H9 (cell line): ENCODE measurements around the gene MEGF8. TPM values are rescaled to one million over a fixed set of nuclear protein-coding genes. Genes with fewer than 3 reads are reported as not detected.

Experiments
- DNase-seq: peaks from one replicate; pipeline ENCODE4 v3.0.0-alpha.2; 2017
- H2AFZ ChIP-seq: one replicate; pipeline ENCODE4 v1.6.1; 2013; ENCODE audit warnings: mild to moderate bottlenecking, low read length, control low read depth, moderate library complexity
- H2AK5ac ChIP-seq: 2 replicates; pipeline ENCODE4 v1.6.1; 2013; ENCODE audit warnings: low read length, control low read depth, mixed read lengths; ENCODE audit not compliant: insufficient read length
- H2BK120ac ChIP-seq: one replicate; pipeline ENCODE4 v1.6.1; 2013; ENCODE audit warnings: low read depth, mild to moderate bottlenecking, low read length, control low read depth, inconsistent platforms; ENCODE audit not compliant: poor library complexity, severe bottlenecking
- H2BK12ac ChIP-seq: 2 replicates; pipeline ENCODE4 v1.6.1; 2013; ENCODE audit warnings: low read length, control low read depth, mixed read lengths, low read depth; ENCODE audit not compliant: insufficient read length
- H2BK15ac ChIP-seq: 2 replicates; pipeline ENCODE4 v1.6.1; 2013; ENCODE audit warnings: low read depth, low read length, control low read depth
- H2BK20ac ChIP-seq: one replicate; pipeline ENCODE4 v1.6.1; 2013; ENCODE audit warnings: low read depth, mild to moderate bottlenecking, low read length, control low read depth, inconsistent platforms; ENCODE audit not compliant: poor library complexity, severe bottlenecking
- H2BK5ac ChIP-seq: 2 replicates; pipeline ENCODE4 v1.6.1; 2013; ENCODE audit warnings: low read length, control low read depth, mixed read lengths; ENCODE audit not compliant: insufficient read length
- H3K14ac ChIP-seq: 2 replicates; pipeline ENCODE4 v1.6.1; 2013; ENCODE audit warnings: low read length, control low read depth; ENCODE audit not compliant: insufficient read depth
- H3K18ac ChIP-seq: 2 replicates; pipeline ENCODE4 v1.6.1; 2013; ENCODE audit warnings: low read depth, mild to moderate bottlenecking, mixed read lengths, low read length, control low read depth; ENCODE audit not compliant: insufficient read length
- H3K23ac ChIP-seq: 2 replicates; pipeline ENCODE4 v1.6.1; 2013; ENCODE audit warnings: low read length, control low read depth, mixed read lengths, low read depth; ENCODE audit not compliant: insufficient read length
- H3K23me2 ChIP-seq: 2 replicates; pipeline ENCODE4 v1.6.1; 2013; ENCODE audit warnings: low read depth, mild to moderate bottlenecking, mixed read lengths, low read length, control low read depth; ENCODE audit not compliant: insufficient read length, poor library complexity, severe bottlenecking
- H3K27ac ChIP-seq: 2 replicates; pipeline ENCODE4 v1.5.1; 2013; ENCODE audit warnings: low read length, control low read depth, mixed read lengths, low read depth; ENCODE audit not compliant: insufficient read length
- H3K27me3 ChIP-seq: 2 replicates; pipeline ENCODE4 v1.6.1; 2013; ENCODE audit warnings: low read length, control low read depth, inconsistent platforms; ENCODE audit not compliant: insufficient read depth
- H3K4ac ChIP-seq: 2 replicates; pipeline ENCODE4 v1.6.1; 2013; ENCODE audit warnings: low read depth, mild to moderate bottlenecking, control low read depth, inconsistent platforms, low read length, moderate library complexity
- H3K4me1 ChIP-seq: 2 replicates; pipeline ENCODE4 v1.6.1; 2013; ENCODE audit warnings: low read length, control low read depth, inconsistent platforms; ENCODE audit not compliant: insufficient read depth
- H3K4me2 ChIP-seq: 2 replicates; pipeline ENCODE4 v1.6.1; 2013; ENCODE audit warnings: low read length, control low read depth, mixed read lengths; ENCODE audit not compliant: insufficient read length, insufficient read depth
- H3K56ac ChIP-seq: 2 replicates; pipeline ENCODE4 v1.6.1; 2013; ENCODE audit warnings: low read depth, mild to moderate bottlenecking, mixed read lengths, low read length, control low read depth; ENCODE audit not compliant: insufficient read length
- H3K79me1 ChIP-seq: 2 replicates; pipeline ENCODE4 v1.6.1; 2013; ENCODE audit warnings: low read depth, mild to moderate bottlenecking, moderate library complexity, low read length, control low read depth, inconsistent platforms; ENCODE audit not compliant: insufficient read depth, poor library complexity, severe bottlenecking
- H3K79me2 ChIP-seq: 2 replicates; pipeline ENCODE4 v1.6.1; 2013; ENCODE audit warnings: low read length, control low read depth, inconsistent platforms; ENCODE audit not compliant: insufficient read depth
- H3K9ac ChIP-seq: 2 replicates; pipeline ENCODE4 v1.6.1; 2013; ENCODE audit warnings: low read length, control low read depth, mixed read lengths; ENCODE audit not compliant: insufficient read length; ENCODE audit errors: extremely low read depth
- H3K9me3 ChIP-seq: one replicate; pipeline ENCODE4 v1.6.1; 2013; ENCODE audit warnings: low read depth, low read length, inconsistent platforms; ENCODE audit not compliant: control insufficient read depth
- H3T11ph ChIP-seq: one replicate; pipeline ENCODE4 v1.6.1; 2013; ENCODE audit warnings: mild to moderate bottlenecking, low read length, control low read depth, inconsistent platforms
- H4K20me1 ChIP-seq: one replicate; pipeline ENCODE4 v1.6.1; 2013; ENCODE audit not compliant: control insufficient read depth, insufficient read length, insufficient read depth
- H4K5ac ChIP-seq: 2 replicates; pipeline ENCODE4 v1.6.1; 2013; ENCODE audit warnings: low read depth, mild to moderate bottlenecking, mixed read lengths, low read length, control low read depth; ENCODE audit not compliant: insufficient read length
- H4K8ac ChIP-seq: replicated peaks from 2 replicates; pipeline ENCODE4 v1.6.1; 2013; ENCODE audit warnings: low read length, control low read depth, mixed read lengths, low read depth; ENCODE audit not compliant: insufficient read length
- H4K91ac ChIP-seq: 2 replicates; pipeline ENCODE4 v1.6.1; 2013; ENCODE audit warnings: low read depth, mild to moderate bottlenecking, moderate library complexity, mixed read lengths, low read length, control low read depth; ENCODE audit not compliant: insufficient read length
- H3K27ac Mint-ChIP-seq, 3 experiments: 2 replicates in 2 of 3; 3 replicates in 1 of 3; pipeline ENCODE4 v1.8.0; 2020 to 2021; ENCODE audit warnings: mixed read lengths in 3 of 3, mild to moderate bottlenecking in 1 of 3, moderate library complexity in 1 of 3
- H3K27me3 Mint-ChIP-seq: 2 replicates; pipeline ENCODE4 v1.8.0; 2021; ENCODE audit warnings: low read depth, mild to moderate bottlenecking, moderate library complexity, mixed read lengths
- H3K36me3 Mint-ChIP-seq, 3 experiments: 2 replicates in 2 of 3; 3 replicates in 1 of 3; pipeline ENCODE4 v1.8.0; 2020 to 2021; ENCODE audit warnings: low read depth in 3 of 3, mixed read lengths in 3 of 3; ENCODE audit not compliant: insufficient read depth in 1 of 3
- H3K4me1 Mint-ChIP-seq, 2 experiments: 2 replicates each; pipeline ENCODE4 v1.8.0; 2020; ENCODE audit warnings: mixed read lengths in 2 of 2
- H3K4me3 Mint-ChIP-seq, 2 experiments: 2 replicates in 1 of 2; 3 replicates in 1 of 2; pipeline ENCODE4 v1.8.0; 2020 to 2021; ENCODE audit warnings: mild to moderate bottlenecking in 2 of 2, mixed read lengths in 2 of 2, moderate library complexity in 1 of 2
- H3K9me3 Mint-ChIP-seq, 2 experiments: 2 replicates in 1 of 2; 3 replicates in 1 of 2; pipeline ENCODE4 v1.8.0; 2020; ENCODE audit warnings: mild to moderate bottlenecking in 2 of 2, mixed read lengths in 2 of 2, moderate library complexity in 1 of 2
- WGBS: extraction: QIAGEN DNeasy Blood & Tissue Kit; methylation state at CpG from one replicate; pipeline ENCODE4 v1.1.7; 2013; ENCODE audit warnings: missing lambda C conversion rate, low lambda C conversion rate, mixed read lengths; ENCODE audit not compliant: insufficient read length; ENCODE audit errors: extremely low coverage; 5-methylcytosine and 5-hydroxymethylcytosine counted together
- total RNA-seq: library from RNA; stranded (reverse); gene quantifications from 2 replicates; pipeline ENCODE4 v1.2.1, GENCODE V29; 2021
- TF ChIP-seq, protein P1 (sequence below): fragments of 200-600 bp; sonication (generic); conservative IDR thresholded peaks from 3 replicates; pipeline ENCODE4 v1.8.0; 2021; ENCODE audit warnings: antibody characterized with exemption, mild to moderate bottlenecking

Gene MEGF8
- total RNA-seq, 1 experiment from 2014 or later = 28.4 TPM

DNA sequence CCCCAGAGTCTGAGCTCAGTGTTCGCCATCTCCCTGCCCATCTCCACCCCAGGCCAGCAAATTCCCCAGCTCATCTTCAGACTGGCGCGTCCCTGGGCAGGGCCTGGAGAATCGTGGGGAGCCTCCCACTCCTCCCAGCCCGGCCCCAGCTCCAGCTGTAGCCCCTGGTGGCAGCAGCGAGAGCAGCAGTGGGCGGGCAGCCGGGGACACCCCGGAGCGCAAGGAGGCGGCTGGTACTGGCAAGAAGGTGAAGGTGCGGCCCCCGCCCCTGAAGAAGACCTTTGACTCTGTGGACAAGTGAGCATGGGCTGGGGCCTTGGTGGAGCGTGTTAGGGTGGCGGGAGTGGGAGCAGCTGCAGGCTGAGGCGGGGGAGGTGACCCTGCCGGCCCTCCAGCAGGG is 31.9 kb upstream of the MEGF8 start:
- no peak overlapping the region for H2AK5ac ChIP-seq
- no peak overlapping the region for H4K91ac ChIP-seq
- WGBS = no CpG with 5 or more reads among the region's 17 CpGs
- H3K79me2 ChIP-seq = no peaks in the 10 kb centered on the region
- no peak overlapping the region for H3K14ac ChIP-seq
- no peaks in the 10 kb centered on the region for H3K79me1 ChIP-seq
- no peak overlapping the region for H3K27ac ChIP-seq
- Mint-ChIP-seq H3K27me3 (no peaks in the 10 kb centered on the region), H3K9me3 (no peaks in the 10 kb centered on the region), H3K4me1 (peaks cover 3 to 39% of the 10 kb centered on the region in 2 experiments), H3K27ac (peak overlapping the region in 2 of 3 experiments; percentile 57 to 91; a peak in 3 of 7 replicates), H3K36me3 (peaks cover 13 to 67% (median 50%) of the 10 kb centered on the region in 3 experiments; a peak in 6 of 7 replicates), H3K4me3 (no peak overlapping the region)
- H3T11ph ChIP-seq = no peak overlapping the region
- H2BK5ac ChIP-seq = no peak overlapping the region
- TF ChIP-seq, protein P1, sequence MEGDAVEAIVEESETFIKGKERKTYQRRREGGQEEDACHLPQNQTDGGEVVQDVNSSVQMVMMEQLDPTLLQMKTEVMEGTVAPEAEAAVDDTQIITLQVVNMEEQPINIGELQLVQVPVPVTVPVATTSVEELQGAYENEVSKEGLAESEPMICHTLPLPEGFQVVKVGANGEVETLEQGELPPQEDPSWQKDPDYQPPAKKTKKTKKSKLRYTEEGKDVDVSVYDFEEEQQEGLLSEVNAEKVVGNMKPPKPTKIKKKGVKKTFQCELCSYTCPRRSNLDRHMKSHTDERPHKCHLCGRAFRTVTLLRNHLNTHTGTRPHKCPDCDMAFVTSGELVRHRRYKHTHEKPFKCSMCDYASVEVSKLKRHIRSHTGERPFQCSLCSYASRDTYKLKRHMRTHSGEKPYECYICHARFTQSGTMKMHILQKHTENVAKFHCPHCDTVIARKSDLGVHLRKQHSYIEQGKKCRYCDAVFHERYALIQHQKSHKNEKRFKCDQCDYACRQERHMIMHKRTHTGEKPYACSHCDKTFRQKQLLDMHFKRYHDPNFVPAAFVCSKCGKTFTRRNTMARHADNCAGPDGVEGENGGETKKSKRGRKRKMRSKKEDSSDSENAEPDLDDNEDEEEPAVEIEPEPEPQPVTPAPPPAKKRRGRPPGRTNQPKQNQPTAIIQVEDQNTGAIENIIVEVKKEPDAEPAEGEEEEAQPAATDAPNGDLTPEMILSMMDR = peak; percentile 52
- H3K4ac ChIP-seq = no peak overlapping the region
- DNase-seq = peak; percentile 60
- no peak overlapping the region for H3K23ac ChIP-seq
- H2BK20ac ChIP-seq = no peak overlapping the region
- no peak overlapping the region for H2BK15ac ChIP-seq
- H4K5ac ChIP-seq = no peak overlapping the region
- H3K4me1 ChIP-seq = no peaks in the 10 kb centered on the region
- no peaks in the 10 kb centered on the region for H3K27me3 ChIP-seq
- peaks cover 3% of the 10 kb centered on the region for H3K23me2 ChIP-seq
- H4K20me1 ChIP-seq = no peaks in the 10 kb centered on the region
- no peak overlapping the region for H3K9ac ChIP-seq
- H3K9me3 ChIP-seq = no peaks in the 10 kb centered on the region
- H3K18ac ChIP-seq = no peak overlapping the region
- no peak overlapping the region for H2BK120ac ChIP-seq
- no peak overlapping the region for H2AFZ ChIP-seq
- H2BK12ac ChIP-seq = no peak overlapping the region
- no peak overlapping the region for H3K4me2 ChIP-seq
- H4K8ac ChIP-seq = no peak overlapping the region
- no peak overlapping the region for H3K56ac ChIP-seq
